ENCODE results near the gene FLAD1.
"Not testable (repeated sequence)": the region's sequence is repeated elsewhere in the genome, so short reads cannot be mapped to it uniquely, and the experiment has no call there.

The FLAD1 gene

DNA sequence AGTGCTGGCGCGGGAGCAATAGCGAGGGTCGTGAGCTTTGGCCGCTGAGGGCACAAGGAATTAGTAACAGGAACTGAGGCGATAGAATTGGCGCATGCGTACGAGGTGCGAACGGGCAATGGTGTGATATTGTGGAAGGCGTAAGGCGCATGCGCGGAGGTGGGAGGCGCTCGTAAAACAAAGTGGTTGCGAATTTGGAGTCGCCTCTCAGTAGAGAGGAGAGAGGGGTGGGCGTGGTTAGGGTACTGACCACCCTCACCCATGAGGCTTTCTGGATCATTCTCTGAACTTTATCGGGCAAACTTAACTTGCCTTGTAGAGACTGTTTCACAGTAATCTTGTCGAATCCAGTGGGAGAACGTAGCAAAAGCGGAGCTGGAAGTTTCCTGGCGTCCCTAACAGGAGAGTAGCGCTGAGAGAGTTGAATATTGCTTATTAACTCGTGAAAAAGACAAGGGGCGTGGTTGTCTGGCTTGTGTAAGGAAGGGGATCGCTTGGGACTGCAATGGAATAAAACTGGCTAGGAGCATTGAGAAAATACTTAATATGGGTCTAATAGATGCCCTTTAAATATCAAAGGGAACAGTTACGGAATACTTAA is 8.2 kb upstream of the FLAD1 start:
- peaks cover 0 to 7% of the 10 kb centered on the region in 2 donors for H3K36me3 ChIP-seq (ENCODE audit: control insufficient read depth in 2 of 2, insufficient read depth in 2 of 2, low read length in 2 of 2)
- no peaks in the 10 kb centered on the region for H3K9me3 ChIP-seq (ENCODE audit: control insufficient read depth in 2 of 2, low read length in 2 of 2)
- H3K4me1 ChIP-seq (ENCODE audit: control insufficient read depth in 2 of 2, insufficient read depth in 2 of 2, low read length in 2 of 2): peaks cover 31 to 40% of the 10 kb centered on the region in 2 donors
- peak overlapping the region; percentile 88 to 92 for H3K27ac ChIP-seq (ENCODE audit: low read depth in 2 of 2, low read length in 2 of 2)
- peak overlapping the region; percentile 74 to 79 for H3K9ac ChIP-seq (ENCODE audit: low read depth in 1 of 2, low read length in 2 of 2)
- peak overlapping the region; percentile 76 to 96 for H3K4me3 ChIP-seq (ENCODE audit: low read length in 2 of 2)
- no peaks in the 10 kb centered on the region for H3K27me3 ChIP-seq (ENCODE audit: control insufficient read depth in 2 of 2, insufficient read depth in 2 of 2, low read length in 2 of 2)

DNA sequence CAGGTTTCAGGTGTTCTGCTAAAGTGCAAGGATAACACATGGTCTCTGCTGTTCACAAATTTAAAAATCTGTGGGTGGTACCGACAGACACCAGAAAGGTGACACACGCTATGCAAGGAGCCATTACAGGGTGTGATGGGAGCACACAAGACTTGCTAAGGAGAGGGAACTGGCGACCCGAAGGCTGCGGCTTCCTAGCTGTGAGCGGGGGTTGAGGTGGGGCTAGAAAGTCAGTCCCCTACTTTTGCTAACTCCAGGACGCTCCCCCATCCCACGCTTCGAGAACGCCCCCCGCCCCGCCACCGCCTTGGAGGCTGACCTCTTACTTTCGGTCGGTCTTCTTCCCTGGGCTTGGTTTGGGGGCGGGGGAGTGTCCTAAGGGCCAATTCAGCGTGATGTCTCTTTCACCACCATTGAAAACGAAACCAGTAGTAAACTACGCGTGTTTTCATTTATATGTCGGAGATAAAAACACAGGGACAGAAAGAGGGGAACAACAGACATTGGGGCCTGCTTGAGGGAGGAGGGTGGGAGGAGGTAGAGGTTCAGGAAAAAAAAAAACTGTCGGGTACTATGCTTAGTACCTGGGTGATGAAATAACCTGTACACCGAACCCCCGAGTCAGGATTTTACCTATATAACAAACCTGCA is 7.6 kb upstream of the FLAD1 start:
- peak overlapping the region; percentile 74 to 79 for H3K9ac ChIP-seq (ENCODE audit: low read depth in 1 of 2, low read length in 2 of 2)
- H3K36me3 ChIP-seq (ENCODE audit: control insufficient read depth in 2 of 2, insufficient read depth in 2 of 2, low read length in 2 of 2): peaks cover 0 to 5% of the 10 kb centered on the region in 2 donors
- no peaks in the 10 kb centered on the region for H3K27me3 ChIP-seq (ENCODE audit: control insufficient read depth in 2 of 2, insufficient read depth in 2 of 2, low read length in 2 of 2)
- H3K4me1 ChIP-seq (ENCODE audit: control insufficient read depth in 2 of 2, insufficient read depth in 2 of 2, low read length in 2 of 2): peaks cover 31 to 36% of the 10 kb centered on the region in 2 donors
- no peaks in the 10 kb centered on the region for H3K9me3 ChIP-seq (ENCODE audit: control insufficient read depth in 2 of 2, low read length in 2 of 2)
- peak overlapping the region; percentile 76 to 96 for H3K4me3 ChIP-seq (ENCODE audit: low read length in 2 of 2)
- peak overlapping the region; percentile 88 to 92 for H3K27ac ChIP-seq (ENCODE audit: low read depth in 2 of 2, low read length in 2 of 2)

DNA sequence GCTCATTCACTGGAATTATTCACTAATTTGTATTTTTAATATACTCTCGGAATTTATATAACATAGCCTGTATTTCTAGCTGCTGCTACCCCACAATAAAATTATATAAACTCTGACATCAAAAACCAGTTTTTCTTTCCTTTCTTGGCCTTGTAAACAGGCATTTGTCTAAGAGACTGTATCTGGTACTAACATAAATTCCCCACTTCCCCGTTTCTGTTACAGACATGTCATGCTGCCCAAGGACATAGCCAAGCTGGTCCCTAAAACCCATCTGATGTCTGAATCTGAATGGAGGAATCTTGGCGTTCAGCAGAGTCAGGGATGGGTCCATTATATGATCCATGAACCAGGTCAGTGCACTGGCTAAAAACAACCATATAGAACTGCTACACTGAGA is 5.4 kb upstream of the FLAD1 start:
- H3K9ac ChIP-seq (ENCODE audit: low read depth in 1 of 2, low read length in 2 of 2); H3K27me3 ChIP-seq (ENCODE audit: control insufficient read depth in 2 of 2, insufficient read depth in 2 of 2, low read length in 2 of 2); H3K4me3 ChIP-seq (ENCODE audit: low read length in 2 of 2); H3K27ac ChIP-seq (ENCODE audit: low read depth in 2 of 2, low read length in 2 of 2); H3K36me3 ChIP-seq (ENCODE audit: control insufficient read depth in 2 of 2, insufficient read depth in 2 of 2, low read length in 2 of 2); H3K9me3 ChIP-seq (ENCODE audit: control insufficient read depth in 2 of 2, low read length in 2 of 2): not testable (repeated sequence)
- peaks cover 17 to 19% of the 10 kb centered on the region in 2 donors for H3K4me1 ChIP-seq (ENCODE audit: control insufficient read depth in 2 of 2, insufficient read depth in 2 of 2, low read length in 2 of 2)

DNA sequence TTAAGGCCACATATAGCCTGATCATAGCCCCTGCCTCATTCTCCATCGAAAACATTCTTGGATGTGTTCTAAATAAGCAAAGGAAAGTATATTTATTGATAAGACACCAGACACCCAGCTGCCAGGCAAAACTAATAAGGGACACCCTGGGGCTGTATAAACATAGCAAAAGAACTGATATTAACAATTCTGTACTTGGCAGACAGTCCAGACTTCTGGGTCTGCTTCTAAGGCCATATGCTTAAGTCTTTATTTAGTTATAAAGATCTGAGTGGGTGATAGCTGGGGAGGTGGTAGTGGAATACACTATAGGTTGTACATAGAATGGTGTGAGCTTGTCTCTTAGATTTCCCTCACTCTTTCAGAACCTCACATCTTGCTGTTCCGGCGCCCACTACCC is 4.8 kb upstream of the FLAD1 start:
- no peak overlapping the region for H3K27ac ChIP-seq (ENCODE audit: low read depth in 2 of 2, low read length in 2 of 2)
- H3K9ac ChIP-seq (ENCODE audit: low read depth in 1 of 2, low read length in 2 of 2): no peak overlapping the region
- H3K27me3 ChIP-seq (ENCODE audit: control insufficient read depth in 2 of 2, insufficient read depth in 2 of 2, low read length in 2 of 2): no peaks in the 10 kb centered on the region
- H3K36me3 ChIP-seq (ENCODE audit: control insufficient read depth in 2 of 2, insufficient read depth in 2 of 2, low read length in 2 of 2): no peaks in the 10 kb centered on the region
- no peak overlapping the region for H3K4me3 ChIP-seq (ENCODE audit: low read length in 2 of 2)
- no peaks in the 10 kb centered on the region for H3K9me3 ChIP-seq (ENCODE audit: control insufficient read depth in 2 of 2, low read length in 2 of 2)
- H3K4me1 ChIP-seq (ENCODE audit: control insufficient read depth in 2 of 2, insufficient read depth in 2 of 2, low read length in 2 of 2): peaks cover 13% of the 10 kb centered on the region in 2 donors

DNA sequence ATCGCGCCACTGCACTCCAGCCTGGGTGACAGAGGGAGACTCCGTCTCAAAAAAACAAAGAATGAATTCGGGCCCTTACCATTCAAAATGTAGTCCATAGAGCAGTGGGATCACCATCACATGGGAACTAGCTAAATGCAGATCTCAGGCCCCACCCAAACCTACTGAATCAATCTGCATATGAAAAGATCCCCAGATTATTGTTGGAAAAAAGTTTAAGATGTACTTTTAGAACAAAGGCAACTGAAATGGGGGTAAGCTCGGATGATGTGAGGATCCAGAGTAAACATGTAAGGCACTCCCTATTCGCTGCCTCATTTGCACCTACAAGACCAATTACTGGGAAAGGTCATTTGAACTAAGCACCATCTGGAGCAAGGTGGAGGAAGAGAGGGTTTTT is 803 bp upstream of the FLAD1 start:
- Histone ChIP-seq H3K27me3 (ENCODE audit: control insufficient read depth in 2 of 2, insufficient read depth in 2 of 2, low read length in 2 of 2) (no peaks in the 10 kb centered on the region), H3K4me3 (ENCODE audit: low read length in 2 of 2) (peak overlapping the region; percentile 49 to 99), H3K4me1 (ENCODE audit: control insufficient read depth in 2 of 2, insufficient read depth in 2 of 2, low read length in 2 of 2) (peaks cover 15% of the 10 kb centered on the region in 2 donors), H3K36me3 (ENCODE audit: control insufficient read depth in 2 of 2, insufficient read depth in 2 of 2, low read length in 2 of 2) (peaks cover 0 to 2% of the 10 kb centered on the region in 2 donors), H3K27ac (ENCODE audit: low read depth in 2 of 2, low read length in 2 of 2) (peak overlapping the region in 1 of 2 donors; percentile 26), H3K9ac (ENCODE audit: low read depth in 1 of 2, low read length in 2 of 2) (peak overlapping the region; percentile 31 to 43), H3K9me3 (ENCODE audit: control insufficient read depth in 2 of 2, low read length in 2 of 2) (no peaks in the 10 kb centered on the region)

DNA sequence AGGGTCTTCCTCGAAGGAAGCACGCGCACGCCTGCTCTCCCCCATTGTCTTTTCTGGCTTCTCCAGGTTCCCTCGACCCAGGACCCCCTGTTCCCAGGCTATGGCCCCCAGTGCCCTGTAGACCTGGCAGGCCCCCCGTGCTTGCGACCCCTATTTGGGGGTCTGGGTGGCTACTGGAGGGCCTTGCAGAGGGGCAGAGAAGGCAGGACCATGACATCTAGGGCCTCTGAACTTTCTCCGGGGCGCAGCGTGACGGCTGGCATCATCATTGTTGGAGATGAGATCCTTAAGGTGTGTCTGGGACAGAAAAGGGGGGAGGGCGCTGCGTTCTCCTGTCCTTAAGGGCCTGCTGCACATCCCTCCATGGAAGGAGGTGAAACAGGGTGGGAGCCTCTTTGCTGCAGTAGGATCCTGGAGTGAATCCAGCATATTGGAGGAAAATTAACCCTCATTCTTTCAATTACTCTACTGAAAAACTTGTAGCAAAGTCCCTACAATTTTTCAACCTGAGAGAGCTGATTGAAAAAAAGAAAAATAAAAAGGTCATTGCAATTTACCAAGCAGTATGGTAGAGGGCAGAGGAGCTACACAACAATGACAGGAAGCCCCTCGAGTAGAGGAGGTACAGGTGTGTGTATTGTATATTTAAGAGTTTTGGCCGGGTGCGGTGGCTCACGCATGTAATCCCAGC is 777 bp downstream of the FLAD1 start:
- Histone ChIP-seq H3K9me3 (ENCODE audit: control insufficient read depth in 2 of 2, low read length in 2 of 2) (no peaks in the 10 kb centered on the region), H3K9ac (ENCODE audit: low read depth in 1 of 2, low read length in 2 of 2) (peak overlapping the region; percentile 76 to 92), H3K36me3 (ENCODE audit: control insufficient read depth in 2 of 2, insufficient read depth in 2 of 2, low read length in 2 of 2) (peaks cover 5 to 17% of the 10 kb centered on the region in 2 donors), H3K4me1 (ENCODE audit: control insufficient read depth in 2 of 2, insufficient read depth in 2 of 2, low read length in 2 of 2) (peaks cover 15% of the 10 kb centered on the region in 2 donors), H3K27me3 (ENCODE audit: control insufficient read depth in 2 of 2, insufficient read depth in 2 of 2, low read length in 2 of 2) (no peaks in the 10 kb centered on the region), H3K27ac (ENCODE audit: low read depth in 2 of 2, low read length in 2 of 2) (peak overlapping the region; percentile 53 to 66), H3K4me3 (ENCODE audit: low read length in 2 of 2) (peak overlapping the region; percentile 83 to 99)

DNA sequence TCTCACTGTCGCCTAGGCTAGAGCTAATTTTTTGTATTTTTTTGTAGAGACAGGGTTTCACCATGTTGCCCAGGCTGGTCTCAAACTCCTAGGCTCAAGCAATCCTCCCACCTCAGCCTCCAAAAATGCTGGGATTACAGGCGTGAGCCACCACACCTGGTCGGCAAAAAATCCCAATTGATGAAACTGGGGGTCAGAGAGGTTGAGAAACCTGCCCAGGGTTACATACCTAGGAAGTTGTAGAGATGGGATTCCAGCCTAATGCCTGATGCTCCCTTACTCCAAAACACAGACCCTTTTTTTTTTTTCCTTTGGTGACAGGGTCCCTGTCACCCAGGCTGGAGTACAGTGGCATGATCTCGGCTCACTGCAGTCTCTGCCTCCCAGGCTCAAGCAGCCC is 3.6 kb downstream of the FLAD1 start:
- H3K4me3 ChIP-seq (ENCODE audit: low read length in 2 of 2); H3K27me3 ChIP-seq (ENCODE audit: control insufficient read depth in 2 of 2, insufficient read depth in 2 of 2, low read length in 2 of 2); H3K9me3 ChIP-seq (ENCODE audit: control insufficient read depth in 2 of 2, low read length in 2 of 2); H3K9ac ChIP-seq (ENCODE audit: low read depth in 1 of 2, low read length in 2 of 2); H3K27ac ChIP-seq (ENCODE audit: low read depth in 2 of 2, low read length in 2 of 2): not testable (repeated sequence)
- Histone ChIP-seq H3K36me3 (ENCODE audit: control insufficient read depth in 2 of 2, insufficient read depth in 2 of 2, low read length in 2 of 2) (peaks cover 9 to 33% of the 10 kb centered on the region in 2 donors), H3K4me1 (ENCODE audit: control insufficient read depth in 2 of 2, insufficient read depth in 2 of 2, low read length in 2 of 2) (peaks cover 18 to 20% of the 10 kb centered on the region in 2 donors)

DNA sequence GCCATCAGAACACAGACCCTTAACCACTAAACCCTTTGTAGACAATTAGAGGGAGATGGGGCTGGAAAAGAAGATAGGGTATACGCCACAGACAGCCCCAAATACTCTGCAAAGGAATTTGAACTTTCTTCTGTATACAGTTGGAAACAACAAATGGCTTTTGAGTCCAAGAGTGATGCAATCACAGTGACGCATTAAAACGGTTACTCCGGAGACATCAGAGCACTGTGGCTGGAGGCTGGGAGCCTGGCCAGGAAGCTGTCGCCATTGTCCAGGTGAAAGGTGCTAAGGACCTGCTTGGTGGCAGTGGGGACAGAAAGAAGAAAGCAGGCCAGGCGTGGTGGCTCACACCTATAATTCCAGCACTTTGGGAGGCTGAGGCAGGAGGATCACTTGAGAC is 4.2 kb downstream of the FLAD1 start:
- Histone ChIP-seq H3K9me3 (ENCODE audit: control insufficient read depth in 2 of 2, low read length in 2 of 2) (no peaks in the 10 kb centered on the region), H3K27ac (ENCODE audit: low read depth in 2 of 2, low read length in 2 of 2) (no peak overlapping the region), H3K27me3 (ENCODE audit: control insufficient read depth in 2 of 2, insufficient read depth in 2 of 2, low read length in 2 of 2) (no peaks in the 10 kb centered on the region), H3K4me1 (ENCODE audit: control insufficient read depth in 2 of 2, insufficient read depth in 2 of 2, low read length in 2 of 2) (peaks cover 16 to 19% of the 10 kb centered on the region in 2 donors), H3K4me3 (ENCODE audit: low read length in 2 of 2) (no peak overlapping the region), H3K9ac (ENCODE audit: low read depth in 1 of 2, low read length in 2 of 2) (no peak overlapping the region), H3K36me3 (ENCODE audit: control insufficient read depth in 2 of 2, insufficient read depth in 2 of 2, low read length in 2 of 2) (peaks cover 9 to 33% of the 10 kb centered on the region in 2 donors)

DNA sequence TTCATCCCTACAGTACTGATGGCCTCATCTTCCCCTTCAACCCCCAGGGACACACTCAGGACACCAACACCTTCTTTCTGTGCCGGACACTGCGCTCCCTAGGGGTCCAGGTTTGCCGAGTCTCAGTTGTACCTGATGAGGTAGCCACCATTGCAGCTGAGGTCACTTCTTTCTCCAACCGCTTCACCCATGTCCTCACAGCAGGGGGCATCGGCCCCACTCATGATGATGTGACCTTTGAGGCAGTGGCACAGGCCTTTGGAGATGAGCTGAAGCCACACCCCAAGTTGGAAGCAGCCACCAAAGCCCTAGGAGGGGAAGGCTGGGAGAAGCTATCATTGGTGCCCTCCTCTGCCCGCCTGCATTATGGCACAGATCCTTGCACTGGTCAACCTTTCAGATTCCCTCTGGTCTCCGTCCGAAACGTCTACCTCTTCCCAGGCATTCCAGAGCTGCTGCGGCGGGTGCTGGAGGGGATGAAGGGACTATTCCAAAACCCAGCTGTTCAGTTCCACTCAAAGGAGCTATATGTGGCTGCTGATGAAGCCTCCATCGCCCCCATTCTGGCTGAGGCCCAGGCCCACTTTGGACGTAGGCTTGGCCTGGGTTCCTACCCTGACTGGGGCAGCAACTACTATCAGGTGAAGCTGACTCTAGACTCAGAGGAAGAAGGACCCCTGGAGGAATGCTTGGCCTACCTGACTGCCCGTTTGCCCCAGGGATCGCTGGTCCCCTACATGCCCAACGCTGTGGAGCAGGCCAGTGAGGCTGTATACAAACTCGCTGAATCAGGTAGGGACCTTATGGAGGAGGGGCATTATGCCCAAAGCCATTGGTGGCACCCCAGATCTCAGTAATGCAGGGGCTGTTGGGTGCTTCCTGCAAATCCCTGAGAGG is 5.2 kb downstream of the FLAD1 start:
- Histone ChIP-seq H3K4me1 (ENCODE audit: control insufficient read depth in 2 of 2, insufficient read depth in 2 of 2, low read length in 2 of 2) (peaks cover 11 to 16% of the 10 kb centered on the region in 2 donors), H3K9ac (ENCODE audit: low read depth in 1 of 2, low read length in 2 of 2) (no peak overlapping the region), H3K36me3 (ENCODE audit: control insufficient read depth in 2 of 2, insufficient read depth in 2 of 2, low read length in 2 of 2) (peaks cover 9 to 35% of the 10 kb centered on the region in 2 donors), H3K4me3 (ENCODE audit: low read length in 2 of 2) (no peak overlapping the region), H3K9me3 (ENCODE audit: control insufficient read depth in 2 of 2, low read length in 2 of 2) (no peaks in the 10 kb centered on the region), H3K27me3 (ENCODE audit: control insufficient read depth in 2 of 2, insufficient read depth in 2 of 2, low read length in 2 of 2) (no peaks in the 10 kb centered on the region), H3K27ac (ENCODE audit: low read depth in 2 of 2, low read length in 2 of 2) (no peak overlapping the region)
